ENCODE results near the gene GADL1.

GADL1 gene

GRCh38 chr3:30776186-30776815 is 118.2 kb downstream of the GADL1 start:
- H3K27ac ChIP-seq (ENCODE audit: low read depth, low read length) = no peak overlapping the region
- H3K79me2 ChIP-seq (ENCODE audit: control insufficient read depth, insufficient read depth, low read length, unreplicated experiment) = no peaks in the 10 kb centered on the region
- no peak overlapping the region for H3K4me3 ChIP-seq (ENCODE audit: low read depth, low read length)
- no peaks in the 10 kb centered on the region; the same call in 1 of the 2 replicates for H3K27me3 ChIP-seq (ENCODE audit: insufficient read depth, low read length)
- no peak overlapping the region for H2AFZ ChIP-seq (ENCODE audit: low read length, unreplicated experiment)
- H3K36me3 ChIP-seq (ENCODE audit: insufficient read depth, low read length) = no peaks in the 10 kb centered on the region
- H3K4me1 ChIP-seq (ENCODE audit: control insufficient read depth, insufficient read depth, low read length, unreplicated experiment) = no peaks in the 10 kb centered on the region

GRCh38 chr3:30775040-30775439 is 119.4 kb downstream of the GADL1 start:
- Histone ChIP-seq H3K4me3 (ENCODE audit: low read depth, low read length) (no peak overlapping the region), H3K36me3 (ENCODE audit: insufficient read depth, low read length) (no peaks in the 10 kb centered on the region), H2AFZ (ENCODE audit: low read length, unreplicated experiment) (no peak overlapping the region), H3K4me1 (ENCODE audit: control insufficient read depth, insufficient read depth, low read length, unreplicated experiment) (peaks cover 11% of the 10 kb centered on the region), H3K27me3 (ENCODE audit: insufficient read depth, low read length) (no peaks in the 10 kb centered on the region), H3K27ac (ENCODE audit: low read depth, low read length) (no peak overlapping the region), H3K79me2 (ENCODE audit: control insufficient read depth, insufficient read depth, low read length, unreplicated experiment) (no peaks in the 10 kb centered on the region)

GRCh38 chr3:30774062-30774461 is 120.4 kb downstream of the GADL1 start:
- Histone ChIP-seq H3K79me2 (ENCODE audit: control insufficient read depth, insufficient read depth, low read length, unreplicated experiment) (no peaks in the 10 kb centered on the region), H3K4me1 (ENCODE audit: control insufficient read depth, insufficient read depth, low read length, unreplicated experiment) (peaks cover 15% of the 10 kb centered on the region), H3K36me3 (ENCODE audit: insufficient read depth, low read length) (no peaks in the 10 kb centered on the region), H3K4me3 (ENCODE audit: low read depth, low read length) (no peak overlapping the region), H2AFZ (ENCODE audit: low read length, unreplicated experiment) (no peak overlapping the region), H3K27ac (ENCODE audit: low read depth, low read length) (no peak overlapping the region), H3K27me3 (ENCODE audit: insufficient read depth, low read length) (no peaks in the 10 kb centered on the region)

- no peaks in the 10 kb centered on the region for H3K36me3 ChIP-seq (ENCODE audit: insufficient read depth, low read length)
- H3K4me3 ChIP-seq (ENCODE audit: low read depth, low read length) = no peak overlapping the region
- H3K4me1 ChIP-seq (ENCODE audit: control insufficient read depth, insufficient read depth, low read length, unreplicated experiment) = peaks cover 15% of the 10 kb centered on the region
- H3K27me3 ChIP-seq (ENCODE audit: insufficient read depth, low read length) = no peaks in the 10 kb centered on the region
- H2AFZ ChIP-seq (ENCODE audit: low read length, unreplicated experiment) = no peak overlapping the region
- H3K27ac ChIP-seq (ENCODE audit: low read depth, low read length) = no peak overlapping the region
- H3K79me2 ChIP-seq (ENCODE audit: control insufficient read depth, insufficient read depth, low read length, unreplicated experiment) = no peaks in the 10 kb centered on the region
These were observed 124.1 kb downstream of the GADL1 start for GRCh38 chr3:30770387-30770786.

GRCh38 chr3:30768703-30769550 is 125.5 kb downstream of the GADL1 start:
- H3K4me3 ChIP-seq (ENCODE audit: low read depth, low read length) = no peak overlapping the region
- no peaks in the 10 kb centered on the region for H3K36me3 ChIP-seq (ENCODE audit: insufficient read depth, low read length)
- no peaks in the 10 kb centered on the region for H3K79me2 ChIP-seq (ENCODE audit: control insufficient read depth, insufficient read depth, low read length, unreplicated experiment)
- no peak overlapping the region for H2AFZ ChIP-seq (ENCODE audit: low read length, unreplicated experiment)
- H3K4me1 ChIP-seq (ENCODE audit: control insufficient read depth, insufficient read depth, low read length, unreplicated experiment) = peaks cover 15% of the 10 kb centered on the region
- H3K27me3 ChIP-seq (ENCODE audit: insufficient read depth, low read length) = no peaks in the 10 kb centered on the region
- no peak overlapping the region for H3K27ac ChIP-seq (ENCODE audit: low read depth, low read length)

- H3K27ac ChIP-seq (ENCODE audit: low read depth, low read length) = no peak overlapping the region
- peaks cover 15% of the 10 kb centered on the region for H3K4me1 ChIP-seq (ENCODE audit: control insufficient read depth, insufficient read depth, low read length, unreplicated experiment)
- no peaks in the 10 kb centered on the region for H3K79me2 ChIP-seq (ENCODE audit: control insufficient read depth, insufficient read depth, low read length, unreplicated experiment)
- H3K36me3 ChIP-seq (ENCODE audit: insufficient read depth, low read length) = no peaks in the 10 kb centered on the region
- H3K4me3 ChIP-seq (ENCODE audit: low read depth, low read length) = no peak overlapping the region
- no peaks in the 10 kb centered on the region for H3K27me3 ChIP-seq (ENCODE audit: insufficient read depth, low read length)
- H2AFZ ChIP-seq (ENCODE audit: low read length, unreplicated experiment) = no peak overlapping the region
These were observed 126.4 kb downstream of the GADL1 start for GRCh38 chr3:30768046-30768445.

GRCh38 chr3:30766522-30766921 is 127.9 kb downstream of the GADL1 start:
- Histone ChIP-seq H3K4me3 (ENCODE audit: low read depth, low read length) (no peak overlapping the region), H3K27me3 (ENCODE audit: insufficient read depth, low read length) (no peaks in the 10 kb centered on the region), H3K79me2 (ENCODE audit: control insufficient read depth, insufficient read depth, low read length, unreplicated experiment) (no peaks in the 10 kb centered on the region), H3K27ac (ENCODE audit: low read depth, low read length) (no peak overlapping the region), H3K4me1 (ENCODE audit: control insufficient read depth, insufficient read depth, low read length, unreplicated experiment) (peaks cover 15% of the 10 kb centered on the region), H3K36me3 (ENCODE audit: insufficient read depth, low read length) (no peaks in the 10 kb centered on the region), H2AFZ (ENCODE audit: low read length, unreplicated experiment) (no peak overlapping the region)

GRCh38 chr3:30764891-30765290 is 129.6 kb downstream of the GADL1 start:
- Histone ChIP-seq H3K27me3 (ENCODE audit: insufficient read depth, low read length) (no peaks in the 10 kb centered on the region), H3K27ac (ENCODE audit: low read depth, low read length) (no peak overlapping the region), H2AFZ (ENCODE audit: low read length, unreplicated experiment) (no peak overlapping the region), H3K4me3 (ENCODE audit: low read depth, low read length) (no peak overlapping the region), H3K79me2 (ENCODE audit: control insufficient read depth, insufficient read depth, low read length, unreplicated experiment) (no peaks in the 10 kb centered on the region), H3K36me3 (ENCODE audit: insufficient read depth, low read length) (no peaks in the 10 kb centered on the region), H3K4me1 (ENCODE audit: control insufficient read depth, insufficient read depth, low read length, unreplicated experiment) (peaks cover 9% of the 10 kb centered on the region)

GRCh38 chr3:30764281-30764680 is 130.2 kb downstream of the GADL1 start:
- Histone ChIP-seq H3K4me1 (ENCODE audit: control insufficient read depth, insufficient read depth, low read length, unreplicated experiment) (peaks cover 8% of the 10 kb centered on the region), H3K36me3 (ENCODE audit: insufficient read depth, low read length) (no peaks in the 10 kb centered on the region), H3K27ac (ENCODE audit: low read depth, low read length) (no peak overlapping the region), H2AFZ (ENCODE audit: low read length, unreplicated experiment) (no peak overlapping the region), H3K27me3 (ENCODE audit: insufficient read depth, low read length) (no peaks in the 10 kb centered on the region), H3K4me3 (ENCODE audit: low read depth, low read length) (no peak overlapping the region), H3K79me2 (ENCODE audit: control insufficient read depth, insufficient read depth, low read length, unreplicated experiment) (no peaks in the 10 kb centered on the region)

- H3K4me3 ChIP-seq (ENCODE audit: low read depth, low read length) = no peak overlapping the region
- no peaks in the 10 kb centered on the region for H3K36me3 ChIP-seq (ENCODE audit: insufficient read depth, low read length)
- no peaks in the 10 kb centered on the region for H3K79me2 ChIP-seq (ENCODE audit: control insufficient read depth, insufficient read depth, low read length, unreplicated experiment)
- H3K27me3 ChIP-seq (ENCODE audit: insufficient read depth, low read length) = no peaks in the 10 kb centered on the region
- H2AFZ ChIP-seq (ENCODE audit: low read length, unreplicated experiment) = no peak overlapping the region
- H3K27ac ChIP-seq (ENCODE audit: low read depth, low read length) = no peak overlapping the region
- H3K4me1 ChIP-seq (ENCODE audit: control insufficient read depth, insufficient read depth, low read length, unreplicated experiment) = peaks cover 8% of the 10 kb centered on the region
These were observed 133.1 kb downstream of the GADL1 start for GRCh38 chr3:30761374-30761773.

GRCh38 chr3:30760737-30761136 is 133.7 kb downstream of the GADL1 start:
- peaks cover 8% of the 10 kb centered on the region for H3K4me1 ChIP-seq (ENCODE audit: control insufficient read depth, insufficient read depth, low read length, unreplicated experiment)
- H3K27me3 ChIP-seq (ENCODE audit: insufficient read depth, low read length) = no peaks in the 10 kb centered on the region
- H3K4me3 ChIP-seq (ENCODE audit: low read depth, low read length) = no peak overlapping the region
- no peak overlapping the region for H2AFZ ChIP-seq (ENCODE audit: low read length, unreplicated experiment)
- H3K79me2 ChIP-seq (ENCODE audit: control insufficient read depth, insufficient read depth, low read length, unreplicated experiment) = no peaks in the 10 kb centered on the region
- H3K36me3 ChIP-seq (ENCODE audit: insufficient read depth, low read length) = no peaks in the 10 kb centered on the region
- H3K27ac ChIP-seq (ENCODE audit: low read depth, low read length) = no peak overlapping the region

Measured in ACC112 (cell line).